HCT116 (cell line): ENCODE data around the gene OR6A2. TPM values are rescaled to one million over a fixed set of nuclear protein-coding genes. Genes with fewer than 3 reads are reported as not detected.

ENCODE experiments used
- ATAC-seq: fragments of 200-7000 bp; cut with Tn5 transposase; 2 replicates; pipeline ENCODE4 v1.9.1; 2020; ENCODE audit warnings: mild to moderate bottlenecking, moderate library complexity
- BruUV-seq: library from RNA; stranded (reverse); fragments of 400-500 nt; replicated peaks from 2 replicates; lab custom pipeline; 2021; lab: Mats Ljungman, UMichigan
- CTCF ChIA-PET: fragments of 300-600 bp; sonication (Branson Sonifier 250); formaldehyde crosslinking; loops from one replicate; lab custom pipeline; 2021; ENCODE audit warnings: antibody characterized with exemption; lab: Charles Lee
- POLR2A ChIA-PET: fragments of 300-600, 350-600 bp; sonication (Branson Sonifier 250); formaldehyde crosslinking; loops from one replicate; lab custom pipeline; 2021; ENCODE audit warnings: antibody characterized with exemption; lab: Charles Lee
- RAD21 ChIA-PET, 2 experiments: fragments of 300-600 bp; sonication (Branson Sonifier 250); formaldehyde crosslinking; loops; one replicate each; lab custom pipeline; 2023; ENCODE audit warnings: low total read pairs in 2 of 2; ENCODE audit not compliant: uncharacterized antibody in 2 of 2, unreplicated experiment in 2 of 2, low non-redundant PET in 1 of 2; lab: Charles Lee
- DNase-seq: peaks from one replicate; pipeline ENCODE4 v3.0.0-alpha.2; 2010; ENCODE audit warnings: low read depth, low spot score
- H2AFZ ChIP-seq: fragments of 200-600 bp; shearing (Covaris generic), sonication (generic); 2 replicates; pipeline ENCODE4 v1.6.1; 2017; ENCODE audit warnings: low read depth, mixed run types, mixed read lengths, antibody characterized with exemption, low read length; ENCODE audit not compliant: poor library complexity, severe bottlenecking
- H3K27ac ChIP-seq: 2 replicates; pipeline ENCODE4 v1.5.1; 2012; ENCODE audit warnings: low read depth, low read length
- H3K27me3 ChIP-seq: fragments of 200-600 bp; sonication (generic); 2 replicates; pipeline ENCODE4 v1.6.1; 2016; ENCODE audit warnings: mixed run types, low read length, mixed read lengths; ENCODE audit not compliant: insufficient read depth
- H3K36me3 ChIP-seq, 2 experiments: fragments of 200-500 bp in 1 of 2; fragments of 200-600 bp in 1 of 2; sonication (Bioruptor generic) in 1 of 2; sonication (generic) in 1 of 2; 2 replicates each; pipeline versions ENCODE4 v1.5.1 to v1.6.1; 2014 to 2016; ENCODE audit warnings: low read length in 2 of 2, inconsistent platforms in 1 of 2, mixed read lengths in 1 of 2, mixed run types in 1 of 2; ENCODE audit not compliant: insufficient read depth in 2 of 2, control insufficient read depth in 1 of 2
- H3K4me1 ChIP-seq, 2 experiments: fragments of 200-600 bp in 1 of 2; sonication (generic) in 1 of 2; 2 replicates each; pipeline versions ENCODE4 v1.5.1 to v1.6.1; 2012 to 2017; ENCODE audit warnings: low read length in 2 of 2, inconsistent platforms in 1 of 2, mild to moderate bottlenecking in 1 of 2, mixed read lengths in 1 of 2, mixed run types in 1 of 2, moderate library complexity in 1 of 2; ENCODE audit not compliant: insufficient read depth in 2 of 2, control insufficient read depth in 1 of 2
- H3K4me2 ChIP-seq: fragments of 200-600 bp; sonication (generic); 2 replicates; pipeline ENCODE4 v1.6.1; 2017; ENCODE audit warnings: mixed run types, low read length, mixed read lengths
- H3K4me3 ChIP-seq, 2 experiments: fragments of 200-600 bp in 1 of 2; sonication (generic) in 1 of 2; replicated peaks in 1 of 2; 2 replicates each; pipeline ENCODE4 v1.5.1; 2011 to 2016; ENCODE audit warnings: low read length in 2 of 2, control low read depth in 1 of 2, low read depth in 1 of 2, mild to moderate bottlenecking in 1 of 2, mixed read lengths in 1 of 2, mixed run types in 1 of 2
- H3K79me2 ChIP-seq: fragments of 200-600 bp; sonication (generic); 2 replicates; pipeline ENCODE4 v1.6.1; 2017; ENCODE audit warnings: mild to moderate bottlenecking, mixed run types, low read length, moderate library complexity, mixed read lengths; ENCODE audit not compliant: insufficient read depth
- H3K9ac ChIP-seq: fragments of 200-600 bp; sonication (generic); 2 replicates; pipeline ENCODE4 v1.6.1; 2016; ENCODE audit warnings: low read length, mixed read lengths
- H3K9me2 ChIP-seq: fragments of 200-600 bp; sonication (generic), shearing (Covaris generic); 2 replicates; pipeline ENCODE4 v1.6.1; 2017; ENCODE audit warnings: mixed run types, mild to moderate bottlenecking, moderate library complexity; ENCODE audit not compliant: insufficient read depth
- H3K9me3 ChIP-seq, 2 experiments: fragments of 200-500 bp in 1 of 2; fragments of 200-600 bp in 1 of 2; sonication (Bioruptor generic) in 1 of 2; sonication (generic) in 1 of 2; 2 replicates each; pipeline ENCODE4 v1.6.1; 2014 to 2017; ENCODE audit warnings: low read length in 2 of 2, mixed read lengths in 2 of 2, inconsistent platforms in 1 of 2, low read depth in 1 of 2, mild to moderate bottlenecking in 1 of 2, mixed run types in 1 of 2, moderate library complexity in 1 of 2; ENCODE audit not compliant: control insufficient read depth in 1 of 2, insufficient read depth in 1 of 2
- H4K20me1 ChIP-seq: fragments of 200-600 bp; sonication (generic), shearing (Covaris generic); 2 replicates; pipeline ENCODE4 v1.6.1; 2017; ENCODE audit warnings: mixed run types, mild to moderate bottlenecking, moderate library complexity; ENCODE audit not compliant: insufficient read depth
- CEBPB ChIP-seq: IDR thresholded peaks from 2 replicates; pipeline ENCODE4 v1.6.1; 2012; ENCODE audit warnings: low read depth
- EGR1 ChIP-seq: IDR thresholded peaks from 2 replicates; pipeline ENCODE4 v1.6.1; 2012; ENCODE audit warnings: low read depth
- EZH2 ChIP-seq: fragments of 200-600 bp; sonication (generic); IDR thresholded peaks from 2 replicates; pipeline ENCODE4 v1.6.1; 2017; ENCODE audit warnings: antibody characterized with exemption, mixed run types
- EZH2phosphoT487 ChIP-seq: fragments of 200-600 bp; IDR thresholded peaks from 2 replicates; pipeline ENCODE4 v1.6.1; 2018; ENCODE audit warnings: antibody characterized with exemption, borderline replicate concordance
- JUND ChIP-seq: IDR thresholded peaks from 2 replicates; pipeline ENCODE4 v1.6.1; 2012
- POLR2AphosphoS5 ChIP-seq: IDR thresholded peaks from 2 replicates; pipeline ENCODE4 v1.6.1; 2011; ENCODE audit warnings: mild to moderate bottlenecking, low read depth, low read length, moderate library complexity
- RAD21 ChIP-seq: IDR thresholded peaks from 2 replicates; pipeline ENCODE4 v1.6.1; 2012; ENCODE audit warnings: low read depth, mild to moderate bottlenecking
- SIN3A ChIP-seq: IDR thresholded peaks from 2 replicates; pipeline ENCODE4 v1.6.1; 2012; ENCODE audit warnings: low read depth
- TCF7L2 ChIP-seq: IDR thresholded peaks from 2 replicates; pipeline ENCODE4 v1.7.0; 2011; ENCODE audit warnings: borderline replicate concordance, inconsistent platforms; ENCODE audit not compliant: insufficient read depth, insufficient read length; ENCODE audit errors: extremely low read depth
- YY1 ChIP-seq: IDR thresholded peaks from 2 replicates; pipeline ENCODE4 v1.6.1; 2011; ENCODE audit warnings: low read length, low read depth, moderate library complexity, mild to moderate bottlenecking; ENCODE audit not compliant: insufficient replicate concordance; ENCODE audit errors: extremely low read depth
- ZFX ChIP-seq: fragments of 450-650 bp; IDR thresholded peaks from 2 replicates; pipeline ENCODE4 v1.6.1; 2017
- ZNF274 ChIP-seq: fragments of 200-500 bp; sonication (Bioruptor generic); IDR thresholded peaks from 2 replicates; pipeline ENCODE4 v1.6.1; 2014; ENCODE audit warnings: mild to moderate bottlenecking, low read depth, low read length, inconsistent platforms
- intact Hi-C: fragments of 100-400 bp; cut with micrococcal nuclease; formaldehyde crosslinking; loops from 2 replicates; pipeline ENCODE4 v1.10.0; 2022
- total RNA-seq: library from RNA; stranded (reverse); gene quantifications from one replicate; pipeline ENCODE4 v1.2.1, GENCODE V29; 2021; ENCODE audit not compliant: unreplicated experiment
- TF ChIP-seq, protein P1 (sequence below): IDR thresholded peaks from 2 replicates; pipeline ENCODE4 v1.6.1; 2012
- TF ChIP-seq, protein P2 (sequence below): IDR thresholded peaks from 2 replicates; pipeline ENCODE4 v1.6.1; 2012; ENCODE audit warnings: low read depth
- TF ChIP-seq, protein P3 (sequence below): IDR thresholded peaks from 2 replicates; pipeline ENCODE4 v1.6.1; 2012

Gene OR6A2
- total RNA-seq, 1 experiment from 2014 or later = 0.22 TPM

DNA sequence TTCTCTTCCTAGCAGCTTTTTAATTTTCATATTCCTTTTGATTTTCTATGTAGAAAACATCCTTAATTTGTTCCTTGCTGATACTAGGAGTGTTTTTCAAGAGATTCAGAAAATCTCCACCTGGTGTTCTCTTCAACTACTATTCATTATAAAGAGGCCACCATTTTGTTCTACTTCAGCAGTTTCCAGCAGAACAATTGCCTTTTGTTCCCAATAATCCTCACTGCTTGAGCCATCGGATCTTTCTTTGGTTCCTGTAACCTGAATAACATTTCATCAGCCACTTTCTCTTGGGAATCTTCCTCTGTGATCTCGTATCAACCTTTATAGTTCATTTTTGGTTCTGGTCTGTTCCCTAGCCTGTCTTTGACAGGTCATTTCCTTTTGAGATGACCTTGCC, 44.2 kb upstream of the OR6A2 start:
- no peak overlapping the region for H3K9ac ChIP-seq
- ATAC-seq = no peak
- intact Hi-C loops = no loop called here
- ChIA-PET CTCF (no interaction called here), RAD21 (no interaction called here), POLR2A (no interaction called here)
- no peaks in the 10 kb centered on the region for H4K20me1 ChIP-seq
- TF ChIP-seq EZH2phosphoT487 (no peak), YY1 (no peak), JUND (no peak), EZH2 (no peak), POLR2AphosphoS5 (no peak), RAD21 (no peak), ZNF274 (no peak), CEBPB (no peak), TCF7L2 (no peak)
- TF ChIP-seq, protein P1, sequence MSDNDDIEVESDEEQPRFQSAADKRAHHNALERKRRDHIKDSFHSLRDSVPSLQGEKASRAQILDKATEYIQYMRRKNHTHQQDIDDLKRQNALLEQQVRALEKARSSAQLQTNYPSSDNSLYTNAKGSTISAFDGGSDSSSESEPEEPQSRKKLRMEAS = no peak
- H3K9me2 ChIP-seq = no peaks in the 10 kb centered on the region
- H3K4me1 ChIP-seq = no peaks in the 10 kb centered on the region
- no peaks in the 10 kb centered on the region for H3K27me3 ChIP-seq
- no peak overlapping the region for H3K4me3 ChIP-seq
- BruUV-seq = no TSS peak
- H3K79me2 ChIP-seq = no peaks in the 10 kb centered on the region
- H3K4me2 ChIP-seq = no peak overlapping the region
- H2AFZ ChIP-seq = no peak overlapping the region
- H3K9me3 ChIP-seq = no peaks in the 10 kb centered on the region
- no peak overlapping the region for H3K27ac ChIP-seq
- DNase-seq = no peak
- no peaks in the 10 kb centered on the region for H3K36me3 ChIP-seq

GRCh38 chr11:6841694-6842093, 42.2 kb upstream of the OR6A2 start:
- ChIA-PET POLR2A (no interaction called here), CTCF (no interaction called here), RAD21 (no interaction called here)
- ATAC-seq (no peak), DNase-seq (no peak)
- Histone ChIP-seq H3K9me3 (no peaks in the 10 kb centered on the region), H3K27me3 (no peaks in the 10 kb centered on the region), H3K9me2 (no peaks in the 10 kb centered on the region), H3K4me1 (no peaks in the 10 kb centered on the region), H3K79me2 (no peaks in the 10 kb centered on the region), H2AFZ (no peak overlapping the region), H3K36me3 (no peaks in the 10 kb centered on the region), H3K4me3 (no peak overlapping the region), H3K27ac (no peak overlapping the region), H4K20me1 (no peaks in the 10 kb centered on the region), H3K4me2 (no peak overlapping the region), H3K9ac (no peak overlapping the region)
- intact Hi-C loops = no loop called here
- no TSS peak for BruUV-seq
- TF ChIP-seq, protein P2, sequence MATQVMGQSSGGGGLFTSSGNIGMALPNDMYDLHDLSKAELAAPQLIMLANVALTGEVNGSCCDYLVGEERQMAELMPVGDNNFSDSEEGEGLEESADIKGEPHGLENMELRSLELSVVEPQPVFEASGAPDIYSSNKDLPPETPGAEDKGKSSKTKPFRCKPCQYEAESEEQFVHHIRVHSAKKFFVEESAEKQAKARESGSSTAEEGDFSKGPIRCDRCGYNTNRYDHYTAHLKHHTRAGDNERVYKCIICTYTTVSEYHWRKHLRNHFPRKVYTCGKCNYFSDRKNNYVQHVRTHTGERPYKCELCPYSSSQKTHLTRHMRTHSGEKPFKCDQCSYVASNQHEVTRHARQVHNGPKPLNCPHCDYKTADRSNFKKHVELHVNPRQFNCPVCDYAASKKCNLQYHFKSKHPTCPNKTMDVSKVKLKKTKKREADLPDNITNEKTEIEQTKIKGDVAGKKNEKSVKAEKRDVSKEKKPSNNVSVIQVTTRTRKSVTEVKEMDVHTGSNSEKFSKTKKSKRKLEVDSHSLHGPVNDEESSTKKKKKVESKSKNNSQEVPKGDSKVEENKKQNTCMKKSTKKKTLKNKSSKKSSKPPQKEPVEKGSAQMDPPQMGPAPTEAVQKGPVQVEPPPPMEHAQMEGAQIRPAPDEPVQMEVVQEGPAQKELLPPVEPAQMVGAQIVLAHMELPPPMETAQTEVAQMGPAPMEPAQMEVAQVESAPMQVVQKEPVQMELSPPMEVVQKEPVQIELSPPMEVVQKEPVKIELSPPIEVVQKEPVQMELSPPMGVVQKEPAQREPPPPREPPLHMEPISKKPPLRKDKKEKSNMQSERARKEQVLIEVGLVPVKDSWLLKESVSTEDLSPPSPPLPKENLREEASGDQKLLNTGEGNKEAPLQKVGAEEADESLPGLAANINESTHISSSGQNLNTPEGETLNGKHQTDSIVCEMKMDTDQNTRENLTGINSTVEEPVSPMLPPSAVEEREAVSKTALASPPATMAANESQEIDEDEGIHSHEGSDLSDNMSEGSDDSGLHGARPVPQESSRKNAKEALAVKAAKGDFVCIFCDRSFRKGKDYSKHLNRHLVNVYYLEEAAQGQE = no peak
- no peak for TF ChIP-seq TCF7L2
- no peak for TF ChIP-seq SIN3A
- TF ChIP-seq EGR1 = no peak
- TF ChIP-seq, protein P1 = no peak
- TF ChIP-seq, protein P3, sequence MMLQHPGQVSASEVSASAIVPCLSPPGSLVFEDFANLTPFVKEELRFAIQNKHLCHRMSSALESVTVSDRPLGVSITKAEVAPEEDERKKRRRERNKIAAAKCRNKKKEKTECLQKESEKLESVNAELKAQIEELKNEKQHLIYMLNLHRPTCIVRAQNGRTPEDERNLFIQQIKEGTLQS = no peak
- no peak for TF ChIP-seq POLR2AphosphoS5
- no peak for TF ChIP-seq ZFX
- no peak for TF ChIP-seq EZH2phosphoT487
